Peyer's patch (tissue), 4 donors: ENCODE measurements around the gene MYNN.

Experiments used
- POLR2A ChIP-seq, 2 donors: fragments of 450-650 bp; IDR thresholded peaks; one replicate each; pipeline ENCODE4 v1.5.1; 2017; ENCODE audit warnings: antibody characterized with exemption in 2 of 2, mild to moderate bottlenecking in 2 of 2, moderate library complexity in 2 of 2
- TF ChIP-seq, protein P1 (sequence below), 6 experiments: fragments of 450-650 bp in 4 of 6; fragments of 200-600 bp in 2 of 6; sonication (generic) in 1 of 6; IDR thresholded peaks; one replicate each; pipeline ENCODE4 v1.5.1; 2017 to 2019; ENCODE audit warnings: antibody characterized with exemption in 6 of 6, mild to moderate bottlenecking in 3 of 6, moderate library complexity in 1 of 6

DNA sequence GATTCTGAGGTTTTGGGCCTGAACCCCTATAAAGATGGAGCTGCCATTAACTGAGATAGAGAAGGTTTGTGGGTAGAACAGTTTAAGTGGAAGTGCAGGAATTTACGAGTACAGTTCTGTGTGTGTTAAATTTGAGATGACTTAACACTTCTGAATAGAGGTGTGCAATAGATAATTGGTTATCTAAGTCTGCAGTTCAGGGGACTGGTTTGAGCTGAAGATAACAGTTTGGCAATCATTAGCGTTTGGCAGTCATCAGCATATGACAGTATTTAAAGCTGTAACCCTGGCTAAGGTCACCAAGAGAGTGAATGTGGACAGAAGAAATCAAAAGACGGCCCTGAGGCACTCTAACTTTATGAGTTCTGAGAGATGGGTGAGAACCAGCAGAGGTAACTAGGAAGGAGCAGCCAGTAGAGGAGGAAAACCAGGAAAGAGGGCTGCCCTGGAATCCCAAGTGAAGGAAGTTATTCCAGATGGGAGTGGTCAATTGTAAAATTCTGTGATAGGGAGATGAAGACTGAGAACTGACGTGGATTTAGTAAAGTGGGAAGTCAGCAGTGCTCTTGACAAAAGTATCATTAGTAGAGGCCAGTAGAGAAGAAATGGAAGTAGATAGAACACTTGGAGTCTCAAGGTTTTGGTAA lies 8.1 kb downstream of the MYNN start:
- TF ChIP-seq, protein P1, sequence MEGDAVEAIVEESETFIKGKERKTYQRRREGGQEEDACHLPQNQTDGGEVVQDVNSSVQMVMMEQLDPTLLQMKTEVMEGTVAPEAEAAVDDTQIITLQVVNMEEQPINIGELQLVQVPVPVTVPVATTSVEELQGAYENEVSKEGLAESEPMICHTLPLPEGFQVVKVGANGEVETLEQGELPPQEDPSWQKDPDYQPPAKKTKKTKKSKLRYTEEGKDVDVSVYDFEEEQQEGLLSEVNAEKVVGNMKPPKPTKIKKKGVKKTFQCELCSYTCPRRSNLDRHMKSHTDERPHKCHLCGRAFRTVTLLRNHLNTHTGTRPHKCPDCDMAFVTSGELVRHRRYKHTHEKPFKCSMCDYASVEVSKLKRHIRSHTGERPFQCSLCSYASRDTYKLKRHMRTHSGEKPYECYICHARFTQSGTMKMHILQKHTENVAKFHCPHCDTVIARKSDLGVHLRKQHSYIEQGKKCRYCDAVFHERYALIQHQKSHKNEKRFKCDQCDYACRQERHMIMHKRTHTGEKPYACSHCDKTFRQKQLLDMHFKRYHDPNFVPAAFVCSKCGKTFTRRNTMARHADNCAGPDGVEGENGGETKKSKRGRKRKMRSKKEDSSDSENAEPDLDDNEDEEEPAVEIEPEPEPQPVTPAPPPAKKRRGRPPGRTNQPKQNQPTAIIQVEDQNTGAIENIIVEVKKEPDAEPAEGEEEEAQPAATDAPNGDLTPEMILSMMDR (IDR thresholded peaks at IDR 0.05) = no peak
- no peak for TF ChIP-seq POLR2A (IDR thresholded peaks at IDR 0.05)
